Smooth muscle cell (in vitro differentiated cells): ENCODE results near the gene PTPRS. TPM values are rescaled to one million over a fixed set of nuclear protein-coding genes. Genes with fewer than 3 reads are reported as not detected.
"Not testable (repeated sequence)": the region's sequence is repeated elsewhere in the genome, so short reads cannot be mapped to it uniquely, and the experiment has no call there.

Experiments
- DNase-seq: peaks from one replicate; lab custom pipeline; 2025; ENCODE audit not compliant: unreplicated experiment; lab: John Stamatoyannopoulos, UW
- H2AFZ ChIP-seq: fragments of 200-600 bp; sonication (generic); 2 replicates; pipeline ENCODE4 v1.6.0; 2016; ENCODE audit warnings: antibody characterized with exemption, low read depth, mild to moderate bottlenecking
- H3F3A ChIP-seq: fragments of 200-600 bp; sonication (generic); 2 replicates; pipeline ENCODE4 v1.6.0; 2017; ENCODE audit warnings: antibody characterized with exemption, low read depth
- H3K27ac ChIP-seq: fragments of 200-600 bp; sonication (generic); 2 replicates; pipeline ENCODE4 v1.5.1; 2016; ENCODE audit warnings: low read depth, mild to moderate bottlenecking
- H3K27me3 ChIP-seq: fragments of 200-600 bp; sonication (generic); 2 replicates; pipeline ENCODE4 v1.6.1; 2016; ENCODE audit warnings: low read depth, mild to moderate bottlenecking
- H3K36me3 ChIP-seq: fragments of 200-600 bp; sonication (generic); 2 replicates; pipeline ENCODE4 v1.5.1; 2016; ENCODE audit warnings: low read depth
- H3K4me1 ChIP-seq: fragments of 200-600 bp; sonication (generic); 2 replicates; pipeline ENCODE4 v1.5.1; 2016; ENCODE audit warnings: low read depth
- H3K4me2 ChIP-seq: fragments of 200-600 bp; sonication (generic); 2 replicates; pipeline ENCODE4 v1.6.0; 2016; ENCODE audit warnings: mild to moderate bottlenecking
- H3K4me3 ChIP-seq: fragments of 200-600 bp; sonication (generic); 2 replicates; pipeline ENCODE4 v1.5.1; 2016; ENCODE audit warnings: mild to moderate bottlenecking
- H3K79me2 ChIP-seq: fragments of 200-600 bp; sonication (generic); 2 replicates; pipeline ENCODE4 v1.6.0; 2016; ENCODE audit warnings: low read depth, mild to moderate bottlenecking
- H3K9ac ChIP-seq: fragments of 200-600 bp; sonication (generic); 2 replicates; pipeline ENCODE4 v1.6.0; 2016; ENCODE audit warnings: low read depth
- H3K9me3 ChIP-seq: fragments of 200-600 bp; sonication (generic); replicated peaks from 2 replicates; pipeline ENCODE4 v1.5.1; 2016; ENCODE audit warnings: low read depth
- H4K20me1 ChIP-seq: fragments of 200-600 bp; sonication (generic); 2 replicates; pipeline ENCODE4 v1.6.0; 2016; ENCODE audit warnings: low read depth
- CTCF ChIP-seq: fragments of 200-600 bp; sonication (generic); IDR thresholded peaks from 2 replicates; pipeline ENCODE4 v1.5.1; 2017; ENCODE audit warnings: borderline replicate concordance, mild to moderate bottlenecking, antibody characterized with exemption; ENCODE audit not compliant: insufficient read depth, poor library complexity, severe bottlenecking
- WGBS: methylation state at CpG from one replicate; pipeline ENCODE4 v1.1.7; 2016; ENCODE audit warnings: low lambda C conversion rate; 5-methylcytosine and 5-hydroxymethylcytosine counted together
- polyA plus RNA-seq: library from polyadenylated mRNA; unstranded; fragments of >200 nt; fragmentation: Nextera tagmentation; extraction: Ambion mirVana; gene quantifications from 2 replicates; pipeline ENCODE4 v1.2.1, GENCODE V29; 2016
- total RNA-seq: library from RNA; depleted of rRNA; stranded (reverse); fragments of >200 nt; gene quantifications from 2 replicates; pipeline ENCODE4 v1.2.3, GENCODE V29; 2014

Gene PTPRS
- total and polyA plus RNA-seq, 2 experiments from 2014 or later: 30.2 to 71.6 TPM

GRCh38 chr19:5364674-5365073 lies 24.1 kb upstream of the PTPRS start:
- H3K27me3 ChIP-seq: no peaks in the 10 kb centered on the region
- H4K20me1 ChIP-seq: no peaks in the 10 kb centered on the region
- H3K9me3 ChIP-seq: no peaks in the 10 kb centered on the region
- H3K9ac ChIP-seq: no peak overlapping the region
- H3K36me3 ChIP-seq: no peaks in the 10 kb centered on the region
- no peak overlapping the region for H3K27ac ChIP-seq
- no peak overlapping the region for H2AFZ ChIP-seq
- H3K4me2 ChIP-seq: no peak overlapping the region
- H3K4me1 ChIP-seq: no peaks in the 10 kb centered on the region
- H3K4me3 ChIP-seq: no peak overlapping the region
- H3K79me2 ChIP-seq: no peaks in the 10 kb centered on the region
- H3F3A ChIP-seq: no peaks in the 10 kb centered on the region
- TF ChIP-seq CTCF: no peak
- WGBS: 51% methylated on average over 7 of the region's 7 CpGs
- no peak for DNase-seq

GRCh38 chr19:5361839-5362238 lies 21.2 kb upstream of the PTPRS start:
- H3K4me2 ChIP-seq, H3F3A ChIP-seq, H3K4me1 ChIP-seq, H4K20me1 ChIP-seq, H3K9me3 ChIP-seq, H3K27ac ChIP-seq, H2AFZ ChIP-seq, H3K9ac ChIP-seq, DNase-seq, H3K36me3 ChIP-seq, H3K79me2 ChIP-seq, H3K4me3 ChIP-seq: not testable (repeated sequence)
- peaks cover 12% of the 10 kb centered on the region for H3K27me3 ChIP-seq
- 80% methylated on average over 9 of the region's 9 CpGs for WGBS

GRCh38 chr19:5361407-5361806 lies 20.8 kb upstream of the PTPRS start:
- no peak for TF ChIP-seq CTCF
- no peak for DNase-seq
- Histone ChIP-seq H3K27me3 (peaks cover 16% of the 10 kb centered on the region), H3F3A (no peaks in the 10 kb centered on the region), H3K4me2 (no peak overlapping the region), H3K4me3 (no peak overlapping the region), H3K4me1 (no peaks in the 10 kb centered on the region), H2AFZ (no peak overlapping the region), H3K27ac (no peak overlapping the region), H3K79me2 (no peaks in the 10 kb centered on the region), H3K9ac (no peak overlapping the region), H3K9me3 (no peaks in the 10 kb centered on the region), H4K20me1 (no peaks in the 10 kb centered on the region), H3K36me3 (no peaks in the 10 kb centered on the region)
- 91% methylated on average over 4 of the region's 4 CpGs for WGBS

- Histone ChIP-seq H3K27me3 (peaks cover 21% of the 10 kb centered on the region), H3K9ac (no peak overlapping the region), H3K36me3 (no peaks in the 10 kb centered on the region), H3K79me2 (no peaks in the 10 kb centered on the region), H3K9me3 (no peaks in the 10 kb centered on the region), H3K4me2 (no peak overlapping the region), H4K20me1 (no peaks in the 10 kb centered on the region), H3K4me1 (no peaks in the 10 kb centered on the region), H3F3A (no peaks in the 10 kb centered on the region), H3K4me3 (no peak overlapping the region), H2AFZ (no peak overlapping the region), H3K27ac (no peak overlapping the region)
- WGBS: 87% methylated on average over 9 of the region's 9 CpGs
- DNase-seq: no peak
- no peak for TF ChIP-seq CTCF
Measured at GRCh38 chr19:5360003-5360780, 19.6 kb upstream of the PTPRS start.
